Right ventricle myocardium inferior (tissue), 1 donor: ENCODE results near the gene SUSD1. TPM values are rescaled to one million over a fixed set of nuclear protein-coding genes. Genes with fewer than 3 reads are reported as not detected.

Experiments
- ATAC-seq: fragments of 200-7000 bp; cut with Tn5 transposase; one replicate; pipeline ENCODE4 v1.9.1; 2020; ENCODE audit warnings: mild to moderate bottlenecking, moderate library complexity
- DNase-seq: peaks from one replicate; pipeline ENCODE4 v3.0.0; 2021; ENCODE audit errors: missing footprints
- intact Hi-C: fragments of 100-400 bp; cut with DNase I; formaldehyde crosslinking; loops from one replicate; pipeline ENCODE4 v1.11.0; 2022
- total RNA-seq: library from RNA; stranded (reverse); fragmentation: NEBNext Ultra II Directional; extraction: Animal tissue kit (Norgen Biotek cat#: 25700); gene quantifications from one replicate; pipeline ENCODE4 v1.2.1, GENCODE V29; 2021
- donor health status: DM: no; HTN: yes; CAD: no; lungs with severe emphysema.

SUSD1 gene
- total RNA-seq, 1 donor from 2014 or later = 8.1 TPM

- intact Hi-C loops = no loop called here
- no peak for DNase-seq
- no peak for ATAC-seq
Measured at GRCh38 chr9:112059145-112059965, 115.7 kb downstream of the SUSD1 start.

- ATAC-seq (no peak), DNase-seq (no peak)
- intact Hi-C loops = no loop called here
Measured at GRCh38 chr9:112056996-112057395, 118.1 kb downstream of the SUSD1 start.

- no peak for ATAC-seq
- no peak for DNase-seq
- intact Hi-C loops = no loop called here
Measured at GRCh38 chr9:112054916-112055315, 120.2 kb downstream of the SUSD1 start.

GRCh38 chr9:112051812-112052211 lies 123.3 kb downstream of the SUSD1 start:
- ATAC-seq = no peak
- no peak for DNase-seq
- intact Hi-C loops = loop anchor here (2.0 kb wide), 1 partner anchor 21 kb away; no protein-coding TSS in a partner anchor

- ATAC-seq (peak; percentile 63), DNase-seq (no peak)
- intact Hi-C loops = loop anchor here (2.0 kb wide), 1 partner anchor 22 kb away; no protein-coding TSS in a partner anchor
Measured at GRCh38 chr9:112050544-112051475, 124.3 kb downstream of the SUSD1 start.

- intact Hi-C loops = loop anchor here (2.0 kb wide), 1 partner anchor 23 kb away; no protein-coding TSS in a partner anchor
- ATAC-seq (peak; percentile 39), DNase-seq (no peak)
Measured at GRCh38 chr9:112049811-112050516, 125.1 kb downstream of the SUSD1 start.

- intact Hi-C loops = no loop called here
- ATAC-seq (peak; percentile 22), DNase-seq (no peak)
Measured at GRCh38 chr9:112048924-112049691, 126.0 kb downstream of the SUSD1 start.

- intact Hi-C loops = no loop called here
- DNase-seq = no peak
- no peak for ATAC-seq
Measured at GRCh38 chr9:112047538-112048066, 127.5 kb downstream of the SUSD1 start.

GRCh38 chr9:112046181-112046580 lies 128.9 kb downstream of the SUSD1 start:
- no peak for DNase-seq
- no peak for ATAC-seq
- intact Hi-C loops = no loop called here

- ATAC-seq (no peak), DNase-seq (no peak)
- intact Hi-C loops = no loop called here
Measured at GRCh38 chr9:112044881-112045280, 130.2 kb downstream of the SUSD1 start.

- ATAC-seq (no peak), DNase-seq (no peak)
- intact Hi-C loops = no loop called here
Measured at GRCh38 chr9:112044186-112044585, 130.9 kb downstream of the SUSD1 start.

- no peak for ATAC-seq
- no peak for DNase-seq
- intact Hi-C loops = no loop called here
Measured at GRCh38 chr9:112043423-112043822, 131.7 kb downstream of the SUSD1 start.

GRCh38 chr9:112042769-112043168 lies 132.3 kb downstream of the SUSD1 start:
- ATAC-seq (no peak), DNase-seq (no peak)
- intact Hi-C loops = no loop called here

GRCh38 chr9:112042244-112042638 lies 132.9 kb downstream of the SUSD1 start:
- DNase-seq = no peak
- intact Hi-C loops = no loop called here
- ATAC-seq = no peak

- ATAC-seq (peak; percentile 56), DNase-seq (peak; percentile 70)
- intact Hi-C loops = no loop called here
Measured at GRCh38 chr9:112041536-112042243, 133.4 kb downstream of the SUSD1 start.

GRCh38 chr9:112041199-112041535 lies 133.9 kb downstream of the SUSD1 start:
- ATAC-seq (no peak), DNase-seq (no peak)
- intact Hi-C loops = no loop called here

- no peak for DNase-seq
- intact Hi-C loops = no loop called here
- ATAC-seq = no peak
Measured at GRCh38 chr9:112038017-112038408, 137.1 kb downstream of the SUSD1 start.
